ENCODE measurements around the gene CCT6B. TPM values are rescaled to one million over a fixed set of nuclear protein-coding genes. Genes with fewer than 3 reads are reported as not detected.
"Not testable (repeated sequence)": the region's sequence is repeated elsewhere in the genome, so short reads cannot be mapped to it uniquely, and the experiment has no call there.

CCT6B gene
- polyA plus RNA-seq, 1 experiment: 1.4 TPM

DNA sequence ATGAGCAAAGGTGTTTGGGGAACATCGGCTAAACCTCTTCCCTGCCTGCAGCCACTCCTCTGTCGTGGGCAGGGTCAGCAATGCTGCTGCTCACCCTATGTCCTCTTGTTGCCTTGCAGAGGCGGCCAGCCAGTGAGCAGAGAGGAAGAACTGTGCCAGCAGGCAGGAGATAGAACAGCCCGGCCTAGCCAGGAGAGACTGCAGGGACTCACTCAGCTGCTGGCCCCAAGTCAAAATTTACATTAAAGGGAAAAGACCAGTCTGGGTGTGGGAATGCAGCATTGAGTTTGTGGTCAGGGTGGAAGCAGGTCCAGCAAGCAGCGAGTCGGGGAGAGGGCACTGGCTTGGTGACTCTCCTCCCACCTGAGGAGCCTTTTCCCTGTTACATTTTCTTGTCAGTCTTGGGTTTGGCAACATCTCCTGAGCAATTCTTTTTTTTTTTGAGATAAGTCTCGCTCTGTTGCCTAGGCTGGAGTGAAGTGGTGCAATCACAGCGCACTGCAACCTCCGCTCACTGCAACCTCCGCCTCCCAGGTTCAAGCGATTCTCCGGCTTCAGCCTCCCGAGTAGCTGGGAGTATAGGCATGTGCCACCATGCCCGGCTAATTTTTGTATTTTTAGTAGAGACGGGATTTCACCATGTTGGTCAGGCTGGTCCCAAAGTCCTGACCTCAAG is 41.8 kb upstream of the CCT6B start:
- CTCF ChIA-PET: interaction anchor here (1.2 to 1.7 kb wide), 2 partner anchors 9 to 86 kb away, joined by 3 to 6 read pairs; no protein-coding TSS in a partner anchor

DNA sequence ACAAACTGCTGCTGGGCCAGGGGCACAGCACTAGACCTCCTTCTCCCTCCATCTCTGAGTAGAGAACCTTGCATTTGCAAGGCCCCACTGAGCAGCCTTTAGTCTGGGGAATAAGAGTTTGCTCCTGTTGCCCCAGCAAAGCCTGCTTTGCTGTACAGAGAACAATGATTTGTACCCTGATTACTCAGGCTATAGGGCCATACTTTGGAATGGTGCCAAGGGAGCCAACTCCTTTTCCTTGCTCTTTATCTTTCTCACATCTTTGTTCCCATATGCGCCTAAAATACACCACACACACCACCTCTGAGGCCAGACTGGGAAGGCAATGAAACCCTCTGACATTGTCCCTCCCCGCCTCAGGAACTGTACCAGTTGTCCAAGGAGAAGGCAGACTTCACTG is 40.3 kb upstream of the CCT6B start:
- CTCF ChIA-PET: interaction anchor here (1.5 to 9.2 kb wide), 4 partner anchors 7 to 118 kb away, joined by 4 to 90 read pairs (median 5); partner anchors contain the start of genes FNDC8 and RAD51D
- TF ChIP-seq, protein P1, sequence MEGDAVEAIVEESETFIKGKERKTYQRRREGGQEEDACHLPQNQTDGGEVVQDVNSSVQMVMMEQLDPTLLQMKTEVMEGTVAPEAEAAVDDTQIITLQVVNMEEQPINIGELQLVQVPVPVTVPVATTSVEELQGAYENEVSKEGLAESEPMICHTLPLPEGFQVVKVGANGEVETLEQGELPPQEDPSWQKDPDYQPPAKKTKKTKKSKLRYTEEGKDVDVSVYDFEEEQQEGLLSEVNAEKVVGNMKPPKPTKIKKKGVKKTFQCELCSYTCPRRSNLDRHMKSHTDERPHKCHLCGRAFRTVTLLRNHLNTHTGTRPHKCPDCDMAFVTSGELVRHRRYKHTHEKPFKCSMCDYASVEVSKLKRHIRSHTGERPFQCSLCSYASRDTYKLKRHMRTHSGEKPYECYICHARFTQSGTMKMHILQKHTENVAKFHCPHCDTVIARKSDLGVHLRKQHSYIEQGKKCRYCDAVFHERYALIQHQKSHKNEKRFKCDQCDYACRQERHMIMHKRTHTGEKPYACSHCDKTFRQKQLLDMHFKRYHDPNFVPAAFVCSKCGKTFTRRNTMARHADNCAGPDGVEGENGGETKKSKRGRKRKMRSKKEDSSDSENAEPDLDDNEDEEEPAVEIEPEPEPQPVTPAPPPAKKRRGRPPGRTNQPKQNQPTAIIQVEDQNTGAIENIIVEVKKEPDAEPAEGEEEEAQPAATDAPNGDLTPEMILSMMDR (IDR thresholded peaks at IDR 0.05; ENCODE audit: insufficient read depth, low read depth, low read length): no peak
- H3K27me3 ChIP-seq (ENCODE audit: control insufficient read depth, insufficient read depth, low read length): no peaks in the 10 kb centered on the region
- no peak for DNase-seq (ENCODE audit: low read depth)
- peaks cover 10% of the 10 kb centered on the region for H3K36me3 ChIP-seq (ENCODE audit: control insufficient read depth, insufficient read depth, low read length)
- POLR2A ChIA-PET: no interaction called here
- H3K4me3 ChIP-seq (ENCODE audit: low read depth, low read length): no peak overlapping the region

More for the DNA sequence above, 41.8 kb upstream of the CCT6B start:
- POLR2A ChIA-PET: interaction anchor here (0.6 kb wide), 1 partner anchor 120 kb away, joined by 5 read pairs; no protein-coding TSS in a partner anchor
- peaks cover 10% of the 10 kb centered on the region for H3K36me3 ChIP-seq (ENCODE audit: control insufficient read depth, insufficient read depth, low read length)
- no peaks in the 10 kb centered on the region for H3K27me3 ChIP-seq (ENCODE audit: control insufficient read depth, insufficient read depth, low read length)
- no peak overlapping the region for H3K4me3 ChIP-seq (ENCODE audit: low read depth, low read length)
- DNase-seq (ENCODE audit: low read depth): no peak
- TF ChIP-seq, protein P1 (IDR thresholded peaks at IDR 0.05; ENCODE audit: insufficient read depth, low read depth, low read length): no peak

DNA sequence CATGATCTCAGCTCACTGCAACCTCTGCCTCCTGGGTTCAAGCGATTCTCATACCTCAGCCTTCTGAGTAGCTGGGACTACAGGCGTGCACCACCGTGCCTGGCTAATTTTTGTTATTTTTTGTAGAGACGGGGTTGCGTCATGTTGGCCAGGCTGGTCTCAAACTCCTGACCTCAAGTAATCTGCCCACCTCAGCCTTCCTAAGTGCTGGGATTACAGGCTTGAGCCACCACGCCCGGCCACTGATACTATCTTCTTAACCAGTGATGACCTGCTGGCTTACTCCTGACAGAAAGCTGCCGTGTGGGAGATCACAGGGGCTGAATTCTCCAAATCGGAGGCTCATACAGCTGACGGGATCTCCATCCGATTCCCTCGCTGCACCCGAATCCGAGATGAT is 39.7 kb upstream of the CCT6B start:
- H3K27me3 ChIP-seq (ENCODE audit: control insufficient read depth, insufficient read depth, low read length); H3K4me3 ChIP-seq (ENCODE audit: low read depth, low read length); H3K36me3 ChIP-seq (ENCODE audit: control insufficient read depth, insufficient read depth, low read length); DNase-seq (ENCODE audit: low read depth); POLR2A ChIA-PET: not testable (repeated sequence)
- CTCF ChIA-PET: interaction anchor here (0.6 to 9.2 kb wide), 5 partner anchors 8 to 130 kb away, joined by 3 to 90 read pairs (median 4); partner anchors contain the start of genes FNDC8 and RAD51D

GRCh38 chr17:34999456-34999855 is 38.2 kb upstream of the CCT6B start:
- Histone ChIP-seq H3K27me3 (ENCODE audit: control insufficient read depth, insufficient read depth, low read length) (no peaks in the 10 kb centered on the region), H3K4me3 (ENCODE audit: low read depth, low read length) (no peak overlapping the region), H3K36me3 (ENCODE audit: control insufficient read depth, insufficient read depth, low read length) (peaks cover 16% of the 10 kb centered on the region)
- TF ChIP-seq, protein P1 (IDR thresholded peaks at IDR 0.05; ENCODE audit: insufficient read depth, low read depth, low read length): no peak
- ChIA-PET POLR2A (no interaction called here), CTCF (interaction anchor here (0.6 to 9.2 kb wide), 7 partner anchors 9 to 1543 kb away, joined by 3 to 90 read pairs (median 4); partner anchors contain the start of genes FNDC8 and RAD51D)
- no peak for DNase-seq (ENCODE audit: low read depth)

GRCh38 chr17:34998205-34998604 is 36.9 kb upstream of the CCT6B start:
- ChIA-PET CTCF (interaction anchor here (1.0 to 9.2 kb wide), 3 partner anchors 92 to 133 kb away, joined by 4 to 90 read pairs (median 15); partner anchors contain the start of genes FNDC8 and RAD51D), POLR2A (no interaction called here)
- no peak for DNase-seq (ENCODE audit: low read depth)
- Histone ChIP-seq H3K4me3 (ENCODE audit: low read depth, low read length) (no peak overlapping the region), H3K36me3 (ENCODE audit: control insufficient read depth, insufficient read depth, low read length) (peaks cover 15% of the 10 kb centered on the region), H3K27me3 (ENCODE audit: control insufficient read depth, insufficient read depth, low read length) (no peaks in the 10 kb centered on the region)
- TF ChIP-seq, protein P1 (IDR thresholded peaks at IDR 0.05; ENCODE audit: insufficient read depth, low read depth, low read length): peak; percentile 90
